AG10803 (cell line): Measurements from ENCODE around the gene ERBB2.

Experiments
- DNase-seq: peaks from one replicate; pipeline ENCODE4 v3.0.0; 2010; ENCODE audit warnings: low read depth
- H3K4me3 ChIP-seq: 2 replicates; pipeline ENCODE4 v1.5.1; 2011; ENCODE audit warnings: mild to moderate bottlenecking, low read length, control low read depth
- CTCF ChIP-seq: conservative IDR thresholded peaks from 2 replicates; pipeline ENCODE4 v1.5.1; 2011; ENCODE audit warnings: mild to moderate bottlenecking, low read length, control low read depth, inconsistent platforms

ERBB2 gene

GRCh38 chr17:39655105-39655504 is 44.8 kb upstream of the ERBB2 start:
- no peak overlapping the region for H3K4me3 ChIP-seq
- DNase-seq = no peak
- no peak for TF ChIP-seq CTCF

- no peak for TF ChIP-seq CTCF
- DNase-seq = no peak
- H3K4me3 ChIP-seq = no peak overlapping the region
These were observed 41.5 kb upstream of the ERBB2 start for GRCh38 chr17:39658346-39658745.

GRCh38 chr17:39658760-39659159 is 41.1 kb upstream of the ERBB2 start:
- TF ChIP-seq CTCF = no peak
- no peak for DNase-seq

GRCh38 chr17:39659279-39660010 is 40.4 kb upstream of the ERBB2 start:
- no peak overlapping the region for H3K4me3 ChIP-seq
- no peak for DNase-seq
- no peak for TF ChIP-seq CTCF

More at GRCh38 chr17:39658760-39659159, 41.1 kb upstream of the ERBB2 start:
- H3K4me3 ChIP-seq = no peak overlapping the region

GRCh38 chr17:39660011-39660360 is 39.9 kb upstream of the ERBB2 start:
- no peak for DNase-seq
- no peak overlapping the region for H3K4me3 ChIP-seq
- TF ChIP-seq CTCF = no peak

GRCh38 chr17:39660397-39661385 is 39.2 kb upstream of the ERBB2 start:
- DNase-seq = no peak
- no peak overlapping the region for H3K4me3 ChIP-seq
- no peak for TF ChIP-seq CTCF
